Upper lobe of right lung (tissue), 1 donor: ENCODE data around the gene PLEK. TPM values are rescaled to one million over a fixed set of nuclear protein-coding genes. Genes with fewer than 3 reads are reported as not detected.

Experiments
- ATAC-seq: fragments of 200-7000 bp; cut with Tn5 transposase; one replicate; pipeline ENCODE4 v1.9.1; 2020; ENCODE audit warnings: mild to moderate bottlenecking, moderate library complexity
- DNase-seq: peaks from one replicate; pipeline ENCODE4 v3.0.0-alpha.2; 2020
- H3K27ac ChIP-seq: fragments of 200-600 bp; one replicate; pipeline ENCODE4 v1.8.0; 2022
- H3K27me3 ChIP-seq: fragments of 200-600 bp; one replicate; pipeline ENCODE4 v1.8.0; 2022; ENCODE audit warnings: mild to moderate bottlenecking
- H3K36me3 ChIP-seq: fragments of 200-600 bp; one replicate; pipeline ENCODE4 v1.8.0; 2022
- H3K4me1 ChIP-seq: fragments of 200-600 bp; one replicate; pipeline ENCODE4 v1.8.0; 2022
- H3K4me3 ChIP-seq: fragments of 200-600 bp; one replicate; pipeline ENCODE4 v1.8.0; 2022; ENCODE audit warnings: mild to moderate bottlenecking
- H3K9me3 ChIP-seq: fragments of 200-600 bp; one replicate; pipeline ENCODE4 v1.8.0; 2022
- CTCF ChIP-seq: fragments of 200-600 bp; IDR thresholded peaks from one replicate; pipeline ENCODE4 v1.8.0; 2022; ENCODE audit warnings: antibody characterized with exemption
- intact Hi-C: fragments of 100-400 bp; cut with DNase I; formaldehyde crosslinking; loops from one replicate; pipeline ENCODE4 v1.11.0; 2022
- total RNA-seq: library from RNA; stranded (reverse); fragmentation: NEBNext Ultra II Directional; extraction: Animal tissue kit (Norgen Biotek cat#: 25700); gene quantifications from one replicate; pipeline ENCODE4 v1.2.1, GENCODE V29; 2021
- donor health status: DM: no; HTN: yes; CAD: no; lungs with severe emphysema.

Gene PLEK
- total RNA-seq, 1 donor from 2014 or later = 32.9 TPM

DNA sequence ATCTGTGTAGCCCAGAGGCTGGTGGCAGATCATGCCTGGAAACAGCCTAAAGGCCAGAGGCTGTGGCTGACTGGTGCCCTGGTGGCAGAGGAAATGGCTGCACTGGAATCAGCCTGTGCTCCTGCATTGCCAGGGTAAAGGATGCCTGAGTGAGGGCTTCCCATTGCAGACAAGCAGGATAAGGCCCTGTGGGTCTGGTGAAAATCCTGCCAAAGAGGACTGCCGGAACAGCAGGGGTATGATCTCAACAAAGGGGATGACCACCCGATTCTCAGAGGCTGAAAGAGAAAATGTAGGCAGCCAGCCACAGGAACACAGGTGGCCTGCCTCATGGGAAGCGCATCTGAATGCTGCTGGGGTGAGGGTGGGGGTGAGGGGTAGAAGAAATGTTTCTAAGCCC is 53.8 kb downstream of the PLEK start:
- no peak for DNase-seq

DNA sequence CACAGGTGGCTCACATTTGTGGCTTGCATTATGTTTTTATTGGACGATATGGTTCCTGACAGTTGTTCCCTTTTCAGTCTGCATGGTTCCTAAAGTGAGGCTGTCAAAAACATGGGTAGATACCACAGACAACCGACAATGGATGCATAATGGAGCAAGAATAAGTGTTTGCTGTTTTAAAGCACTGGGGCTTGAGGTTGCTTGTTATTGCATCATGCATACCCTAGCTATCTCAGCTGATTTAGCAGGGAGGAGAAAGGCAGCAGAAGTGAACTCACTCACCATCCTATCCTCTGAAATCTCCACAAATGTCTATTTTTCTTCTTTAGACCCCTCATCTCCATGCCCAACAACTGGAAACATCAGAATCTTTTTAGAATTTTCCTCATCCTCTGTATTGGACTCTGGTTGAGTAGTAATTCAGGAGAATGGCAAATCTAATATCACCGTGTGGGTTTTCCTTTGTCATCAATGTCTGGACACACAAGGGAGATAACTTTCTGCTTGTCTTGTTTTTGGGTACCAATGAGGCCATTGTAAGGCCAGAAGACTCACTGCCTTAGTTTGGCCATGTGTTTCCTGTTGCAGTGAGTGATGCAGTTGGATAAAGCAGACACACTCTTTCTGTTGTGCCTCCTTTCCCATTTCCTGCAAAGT is 55.3 kb downstream of the PLEK start:
- ATAC-seq = no peak
- TF ChIP-seq CTCF = no peak
- intact Hi-C loops = no loop called here

More for the DNA sequence above, 53.8 kb downstream of the PLEK start:
- Histone ChIP-seq H3K4me3 (no peak overlapping the region), H3K36me3 (no peaks in the 10 kb centered on the region), H3K27me3 (no peaks in the 10 kb centered on the region), H3K27ac (no peak overlapping the region), H3K4me1 (no peaks in the 10 kb centered on the region), H3K9me3 (no peaks in the 10 kb centered on the region)
- intact Hi-C loops = no loop called here
- no peak for TF ChIP-seq CTCF
- ATAC-seq = no peak

GRCh38 chr2:68423966-68424650 is 59.0 kb downstream of the PLEK start:
- H3K27ac ChIP-seq = no peak overlapping the region
- H3K9me3 ChIP-seq = no peaks in the 10 kb centered on the region
- ATAC-seq = peak; percentile 53
- no peak overlapping the region for H3K4me3 ChIP-seq
- H3K27me3 ChIP-seq = no peaks in the 10 kb centered on the region
- no peak for DNase-seq
- intact Hi-C loops = no loop called here
- no peaks in the 10 kb centered on the region for H3K36me3 ChIP-seq
- TF ChIP-seq CTCF = no peak
- peaks cover 21% of the 10 kb centered on the region for H3K4me1 ChIP-seq

More for the DNA sequence above, 55.3 kb downstream of the PLEK start:
- Histone ChIP-seq H3K9me3 (no peaks in the 10 kb centered on the region), H3K4me3 (no peak overlapping the region), H3K27me3 (no peaks in the 10 kb centered on the region), H3K36me3 (no peaks in the 10 kb centered on the region), H3K27ac (no peak overlapping the region), H3K4me1 (no peaks in the 10 kb centered on the region)
- no peak for DNase-seq

DNA sequence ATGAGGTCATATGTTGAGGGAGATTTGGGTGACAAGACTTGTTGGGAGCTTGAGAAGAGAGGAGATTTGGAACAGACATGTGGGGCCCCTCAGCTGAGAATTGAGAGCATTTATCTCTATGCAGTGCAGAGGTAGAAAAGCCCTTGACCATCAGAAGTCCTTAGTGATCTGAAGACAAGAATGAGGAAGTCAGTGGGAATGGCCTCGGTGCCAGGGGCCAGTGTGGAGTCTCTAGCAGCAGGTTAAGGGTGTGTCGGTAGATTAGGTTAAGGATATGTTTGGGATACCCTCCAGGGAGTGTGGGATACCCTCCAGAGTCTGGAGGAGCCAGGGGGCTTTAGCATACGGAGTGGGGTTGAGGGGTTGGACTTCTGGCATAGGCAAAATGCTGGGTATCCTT is 60.4 kb downstream of the PLEK start:
- DNase-seq (no peak), ATAC-seq (peak; percentile 31)
- no peak overlapping the region for H3K4me3 ChIP-seq
- no peaks in the 10 kb centered on the region for H3K36me3 ChIP-seq
- no peaks in the 10 kb centered on the region for H3K27me3 ChIP-seq
- intact Hi-C loops = no loop called here
- H3K4me1 ChIP-seq = peaks cover 21% of the 10 kb centered on the region
- no peaks in the 10 kb centered on the region for H3K9me3 ChIP-seq
- TF ChIP-seq CTCF = no peak
- H3K27ac ChIP-seq = no peak overlapping the region

DNA sequence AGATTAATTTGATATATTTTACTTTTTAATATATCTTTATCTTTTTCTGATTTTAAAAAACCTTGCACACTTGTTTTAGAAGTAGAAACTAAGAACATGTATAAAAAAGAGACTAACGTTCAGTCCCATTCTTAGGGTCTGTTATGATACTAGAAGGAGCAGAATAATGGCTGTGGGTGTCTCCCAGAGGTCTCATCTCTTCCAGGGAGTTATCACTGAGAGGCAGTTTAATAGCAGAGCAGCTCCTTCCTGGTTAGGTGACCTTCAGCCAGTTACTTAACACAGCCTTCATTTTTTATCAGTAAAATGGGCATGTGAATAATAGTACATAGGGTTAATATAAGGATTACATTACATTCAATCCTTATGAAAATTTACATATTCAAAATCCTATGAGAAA is 61.4 kb downstream of the PLEK start:
- H3K36me3 ChIP-seq = no peaks in the 10 kb centered on the region
- no peak overlapping the region for H3K27ac ChIP-seq
- no peak for TF ChIP-seq CTCF
- no peak for ATAC-seq
- H3K4me3 ChIP-seq = no peak overlapping the region
- intact Hi-C loops = no loop called here
- peaks cover 21% of the 10 kb centered on the region for H3K4me1 ChIP-seq
- no peaks in the 10 kb centered on the region for H3K27me3 ChIP-seq
- no peaks in the 10 kb centered on the region for H3K9me3 ChIP-seq
- no peak for DNase-seq
